DMS79 treated with DMSO at 0.1 percent for 48 hours (cell line): ENCODE measurements around the gene RPL27A.
A peak's percentile ranks its signal among the peaks of the same experiment; 100 is the strongest.
"Not testable (repeated sequence)": the region's sequence is repeated elsewhere in the genome, so short reads cannot be mapped to it uniquely, and the experiment has no call there.

Experiments
- DNase-seq: peaks from one replicate; lab custom pipeline; 2025; lab: John Stamatoyannopoulos, UW

RPL27A gene

GRCh38 chr11:8682303-8683114 is at the start of gene RPL27A, which contains the start of gene TRIM66:
RPL27A (plus strand) TSS chr11:8682792; CDS start chr11:8682814, 22 bp downstream.
TRIM66 (minus strand) TSS chr11:8682665; CDS start chr11:8672274, 10,391 bp downstream.
- peak; percentile 95 for DNase-seq

- no peak for DNase-seq
These were observed 48.1 kb upstream of the RPL27A start for GRCh38 chr11:8634498-8634897.

- no peak for DNase-seq
These were observed 46.5 kb upstream of the RPL27A start for GRCh38 chr11:8636127-8636526.

- no peak for DNase-seq
These were observed 44.3 kb upstream of the RPL27A start for GRCh38 chr11:8638300-8638699.

GRCh38 chr11:8639655-8640054 is 42.9 kb upstream of the RPL27A start:
- DNase-seq, result no peak

GRCh38 chr11:8640267-8640906 is 42.2 kb upstream of the RPL27A start:
- no peak for DNase-seq

- DNase-seq, result no peak
These were observed 41.3 kb upstream of the RPL27A start for GRCh38 chr11:8641332-8641731.

- DNase-seq, result peak; percentile 7
These were observed 40.3 kb upstream of the RPL27A start for GRCh38 chr11:8642196-8642841.

GRCh38 chr11:8646873-8647272 is 35.7 kb upstream of the RPL27A start:
- no peak for DNase-seq

GRCh38 chr11:8649361-8649760 is 33.2 kb upstream of the RPL27A start:
- DNase-seq, result no peak

- no peak for DNase-seq
These were observed 32.1 kb upstream of the RPL27A start for GRCh38 chr11:8650401-8650990.

- DNase-seq, result peak; percentile 8
These were observed 30.5 kb upstream of the RPL27A start for GRCh38 chr11:8652140-8652539.

GRCh38 chr11:8654503-8654902 is 28.1 kb upstream of the RPL27A start:
- no peak for DNase-seq

- no peak for DNase-seq
These were observed 26.3 kb upstream of the RPL27A start for GRCh38 chr11:8656291-8656690.

GRCh38 chr11:8658321-8659057 is 24.1 kb upstream of the RPL27A start:
- peak; percentile 49 for DNase-seq

- DNase-seq, result no peak
These were observed 21.4 kb upstream of the RPL27A start for GRCh38 chr11:8661001-8661795.

GRCh38 chr11:8665222-8665621 is 17.4 kb upstream of the RPL27A start:
- DNase-seq, result no peak

GRCh38 chr11:8670081-8670480 is 12.5 kb upstream of the RPL27A start:
- DNase-seq, result not testable (repeated sequence)

- no peak for DNase-seq
These were observed 11.4 kb upstream of the RPL27A start for GRCh38 chr11:8671193-8671612.

- DNase-seq, result no peak
These were observed 10.9 kb upstream of the RPL27A start for GRCh38 chr11:8671651-8672062.

- no peak for DNase-seq
These were observed 10.2 kb upstream of the RPL27A start for GRCh38 chr11:8672346-8672745.
